BE2C (cell line): ENCODE data around the gene BCL2L15.

Experiments
- DNase-seq: peaks from one replicate; pipeline ENCODE4 v3.0.0-alpha.2; 2020
- H3K27me3 ChIP-seq: fragments of 250-450 bp; sonication (Bioruptor Pico); 2 replicates; pipeline ENCODE4 v1.5.1; 2020; ENCODE audit warnings: mild to moderate bottlenecking
- H3K36me3 ChIP-seq: fragments of 250-450 bp; sonication (Bioruptor Pico); 2 replicates; pipeline ENCODE4 v1.5.1; 2020; ENCODE audit warnings: mild to moderate bottlenecking
- H3K4me1 ChIP-seq: fragments of 250-450 bp; sonication (Bioruptor Pico); 2 replicates; pipeline ENCODE4 v1.5.1; 2020
- H3K4me3 ChIP-seq: 2 replicates; pipeline ENCODE4 v1.5.1; 2011; ENCODE audit warnings: low read depth, low read length
- H3K9me3 ChIP-seq: fragments of 250-450 bp; sonication (Bioruptor Pico); 2 replicates; pipeline ENCODE4 v1.5.1; 2020
- CTCF ChIP-seq: IDR thresholded peaks from 2 replicates; pipeline ENCODE4 v1.5.1; 2012; ENCODE audit warnings: mild to moderate bottlenecking, low read depth, low read length

BCL2L15 gene

GRCh38 chr1:113903501-113904292 is 16.3 kb upstream of the BCL2L15 start:
- H3K36me3 ChIP-seq, result peaks cover 8% of the 10 kb centered on the region
- H3K9me3 ChIP-seq, result no peaks in the 10 kb centered on the region
- DNase-seq, result no peak

GRCh38 chr1:113901191-113901590 is 13.8 kb upstream of the BCL2L15 start:
- H3K9me3 ChIP-seq, result no peaks in the 10 kb centered on the region
- peaks cover 26% of the 10 kb centered on the region for H3K36me3 ChIP-seq
- TF ChIP-seq CTCF, result no peak
- peaks cover 3% of the 10 kb centered on the region; the same call in 1 of the 2 replicates for H3K4me1 ChIP-seq
- H3K4me3 ChIP-seq, result no peak overlapping the region
- no peak for DNase-seq
- H3K27me3 ChIP-seq, result no peaks in the 10 kb centered on the region

More at GRCh38 chr1:113903501-113904292, 16.3 kb upstream of the BCL2L15 start:
- Histone ChIP-seq H3K4me1 (peaks cover 3% of the 10 kb centered on the region; the same call in 1 of the 2 replicates), H3K27me3 (no peaks in the 10 kb centered on the region), H3K4me3 (peak overlapping the region; percentile 84)
- TF ChIP-seq CTCF, result no peak

- H3K4me3 ChIP-seq, result no peak overlapping the region
- no peaks in the 10 kb centered on the region for H3K9me3 ChIP-seq
- DNase-seq, result no peak
- peaks cover 3% of the 10 kb centered on the region; the same call in 1 of the 2 replicates for H3K4me1 ChIP-seq
- H3K27me3 ChIP-seq, result no peaks in the 10 kb centered on the region
- H3K36me3 ChIP-seq, result peaks cover 42% of the 10 kb centered on the region
- TF ChIP-seq CTCF, result no peak
Observed at GRCh38 chr1:113899111-113899510, 11.7 kb upstream of the BCL2L15 start.

GRCh38 chr1:113898241-113898814 is 10.9 kb upstream of the BCL2L15 start:
- no peak for DNase-seq
- H3K27me3 ChIP-seq, result no peaks in the 10 kb centered on the region
- peaks cover 42% of the 10 kb centered on the region for H3K36me3 ChIP-seq
- no peaks in the 10 kb centered on the region for H3K4me1 ChIP-seq
- H3K9me3 ChIP-seq, result no peaks in the 10 kb centered on the region
- no peak overlapping the region for H3K4me3 ChIP-seq
- TF ChIP-seq CTCF, result no peak

- Histone ChIP-seq H3K27me3 (no peaks in the 10 kb centered on the region), H3K4me1 (no peaks in the 10 kb centered on the region), H3K9me3 (no peaks in the 10 kb centered on the region), H3K4me3 (no peak overlapping the region), H3K36me3 (peaks cover 42% of the 10 kb centered on the region)
- DNase-seq, result no peak
- TF ChIP-seq CTCF, result no peak
Observed at GRCh38 chr1:113895961-113896360, 8.6 kb upstream of the BCL2L15 start.

- Histone ChIP-seq H3K9me3 (no peaks in the 10 kb centered on the region), H3K27me3 (no peaks in the 10 kb centered on the region), H3K36me3 (peaks cover 38% of the 10 kb centered on the region), H3K4me3 (no peak overlapping the region), H3K4me1 (no peaks in the 10 kb centered on the region)
- TF ChIP-seq CTCF, result no peak
- DNase-seq, result no peak
Observed at GRCh38 chr1:113895098-113895497, 7.7 kb upstream of the BCL2L15 start.
